NCI-H748 (cell line): ENCODE data around the gene APOLD1.
"Not testable (repeated sequence)": the region's sequence is repeated elsewhere in the genome, so short reads cannot be mapped to it uniquely, and the experiment has no call there.

Source experiments
- DNase-seq: peaks from one replicate; lab custom pipeline; 2025; ENCODE audit not compliant: unreplicated experiment; lab: John Stamatoyannopoulos, UW

APOLD1 gene

DNA sequence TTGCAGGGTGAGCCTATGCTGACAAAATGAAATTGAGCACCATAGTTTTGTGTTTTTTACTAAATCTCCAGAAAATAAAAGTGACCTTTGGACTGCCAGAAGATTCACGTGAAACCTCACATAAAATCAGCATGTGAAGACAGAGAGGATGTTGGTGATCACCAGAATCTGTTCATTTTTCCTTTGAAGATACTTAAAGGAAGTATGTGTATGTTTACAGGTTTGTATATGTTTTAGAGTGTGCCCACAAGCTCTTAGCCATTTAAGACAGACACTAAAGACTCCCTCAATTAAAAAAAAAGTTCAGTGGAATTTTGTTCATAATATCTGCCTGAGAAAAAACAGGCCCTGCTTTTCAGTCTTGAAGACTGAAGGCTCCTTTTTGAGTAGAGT, 53.5 kb downstream of the APOLD1 start:
- no peak for DNase-seq

DNA sequence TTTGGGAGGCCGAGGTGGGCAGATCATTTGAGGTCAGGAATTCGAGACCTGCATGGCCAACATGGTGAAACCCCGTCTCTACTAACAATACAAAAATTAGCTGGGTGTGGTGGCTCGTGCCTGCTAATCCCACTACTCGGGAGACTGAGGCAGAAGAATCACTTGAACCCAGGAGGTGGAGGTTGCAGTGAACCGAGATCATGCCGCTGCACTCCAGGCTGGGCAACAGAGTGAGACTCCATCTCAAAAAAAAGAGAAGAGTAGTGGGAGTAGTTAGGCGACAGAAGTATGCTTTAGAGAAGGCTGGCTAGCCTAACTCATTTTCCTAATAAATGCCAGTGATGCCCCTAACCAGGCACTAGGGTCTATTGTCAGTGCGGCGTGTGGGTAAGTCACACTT, 54.0 kb downstream of the APOLD1 start:
- DNase-seq, result not testable (repeated sequence)

DNA sequence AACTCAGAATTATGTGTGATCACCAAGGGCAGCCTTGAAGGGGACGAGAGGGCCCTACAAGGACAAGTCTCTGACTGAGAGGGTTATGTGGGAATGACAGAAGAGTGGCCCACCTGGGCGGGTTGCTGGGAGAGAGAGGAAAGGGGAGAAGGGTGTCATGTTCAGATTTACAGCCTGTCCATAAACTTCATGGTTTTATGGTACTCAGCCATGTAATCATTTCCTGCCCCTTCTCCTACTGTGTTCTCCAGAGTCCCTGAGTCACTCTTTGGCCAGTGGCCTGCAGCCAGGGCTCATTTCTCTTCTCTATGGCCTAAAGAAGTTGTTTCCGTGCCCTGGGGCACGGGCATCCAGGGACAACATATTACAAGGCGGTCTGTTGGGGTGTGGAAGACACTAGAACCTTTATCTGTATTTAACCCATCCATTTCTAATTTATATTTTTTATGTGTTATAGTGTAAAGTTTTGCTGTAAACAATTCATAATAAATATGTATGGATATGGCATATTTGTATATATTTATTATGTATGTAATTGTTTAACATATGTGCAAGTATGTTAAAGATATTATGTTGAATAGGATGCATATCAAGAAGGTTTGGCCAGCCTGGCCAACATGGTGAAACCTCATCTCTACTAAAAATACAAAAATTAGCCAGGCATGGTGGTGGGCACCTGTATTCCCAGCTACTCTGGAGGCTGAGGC, 54.6 kb downstream of the APOLD1 start:
- DNase-seq, result no peak

DNA sequence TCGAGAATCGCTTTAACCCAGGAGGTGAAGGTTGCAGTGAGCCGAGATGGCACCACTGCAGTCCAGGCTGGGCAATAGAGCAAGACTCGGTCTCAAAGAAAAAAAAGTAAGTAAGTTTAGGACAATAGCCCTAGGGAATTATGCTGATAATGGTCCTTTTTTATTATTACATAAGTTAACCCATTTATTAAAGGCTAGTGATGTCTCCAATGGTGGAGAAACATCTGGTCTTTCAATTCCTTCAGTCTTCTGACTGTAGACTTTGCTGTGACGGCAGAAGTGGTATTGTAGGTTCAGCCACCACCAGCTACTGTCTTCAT, 55.1 kb downstream of the APOLD1 start:
- no peak for DNase-seq
